Endothelial cell of umbilical vein (primary cell): ENCODE results near the gene ARHGAP15. TPM values are rescaled to one million over a fixed set of nuclear protein-coding genes. Genes with fewer than 3 reads are reported as not detected.

Source experiments
- BruUV-seq: library from RNA; stranded (reverse); fragments of 400-500 nt; replicated peaks from 2 replicates; lab custom pipeline; 2021; lab: Mats Ljungman, UMichigan
- CTCF ChIA-PET: fragments of 300-600, 350-600 bp; sonication (Branson Sonifier 250); formaldehyde crosslinking; loops from one replicate; lab custom pipeline; 2021; ENCODE audit warnings: antibody characterized with exemption, inconsistent platforms; lab: Charles Lee
- POLR2A ChIA-PET: fragments of 300-600, 350-600 bp; sonication (Branson Sonifier 250); formaldehyde crosslinking; loops from one replicate; lab custom pipeline; 2021; ENCODE audit warnings: antibody characterized with exemption, inconsistent platforms; lab: Charles Lee
- DNase-seq: peaks from one replicate; pipeline ENCODE4 v3.0.0-alpha.2; 2011; ENCODE audit warnings: low read depth, low spot score
- FAIRE-seq: peaks from 2 replicates; lab custom pipeline; 2011; peaks lifted over from hg19 to GRCh38; lab: Jason Lieb, UNC
- H2AFZ ChIP-seq: 2 replicates; pipeline ENCODE4 v1.6.0; 2012; ENCODE audit warnings: low read depth, low read length, control low read depth, inconsistent platforms
- H3K27ac ChIP-seq: 2 replicates; pipeline ENCODE4 v1.5.1; 2011; ENCODE audit warnings: low read depth, mild to moderate bottlenecking, control low read depth, low read length, moderate library complexity; ENCODE audit not compliant: insufficient read depth
- H3K27me3 ChIP-seq, 2 experiments: 2 replicates each; pipeline versions ENCODE4 v1.6.0 to v1.6.1; 2011; ENCODE audit warnings: low read length in 2 of 2, mixed read lengths in 1 of 2; ENCODE audit not compliant: control insufficient read depth in 2 of 2, insufficient read depth in 2 of 2
- H3K36me3 ChIP-seq, 2 experiments: 2 replicates in 1 of 2; 3 replicates in 1 of 2; pipeline ENCODE4 v1.5.1; 2011; ENCODE audit warnings: low read length in 2 of 2, mild to moderate bottlenecking in 1 of 2, moderate library complexity in 1 of 2; ENCODE audit not compliant: control insufficient read depth in 2 of 2, insufficient read depth in 2 of 2; ENCODE audit errors: extremely low read depth in 1 of 2
- H3K4me1 ChIP-seq: 3 replicates; pipeline ENCODE4 v1.5.1; 2011; ENCODE audit warnings: mild to moderate bottlenecking, low read length; ENCODE audit not compliant: control insufficient read depth, insufficient read depth; ENCODE audit errors: extremely low read depth
- H3K4me2 ChIP-seq: 2 replicates; pipeline ENCODE4 v1.6.1; 2011; ENCODE audit warnings: low read length, control low read depth, mixed read lengths; ENCODE audit not compliant: insufficient read depth
- H3K4me3 ChIP-seq, 3 experiments: fragments of 200-600 bp in 1 of 3; sonication (generic), shearing (Covaris generic) in 1 of 3; replicated peaks in 1 of 3; 2 replicates each; pipeline ENCODE4 v1.5.1; 2011 to 2016; ENCODE audit warnings: control low read depth in 3 of 3, low read length in 3 of 3, mild to moderate bottlenecking in 2 of 3, inconsistent platforms in 1 of 3, low read depth in 1 of 3, moderate library complexity in 1 of 3; ENCODE audit not compliant: insufficient read depth in 1 of 3
- H3K79me2 ChIP-seq: 2 replicates; pipeline ENCODE4 v1.6.0; 2012; ENCODE audit warnings: low read length, inconsistent platforms; ENCODE audit not compliant: control insufficient read depth, insufficient read depth
- H3K9ac ChIP-seq: replicated peaks from 2 replicates; pipeline ENCODE3; 2011; ENCODE audit warnings: low read length, control low read depth; ENCODE audit not compliant: insufficient read depth; ENCODE audit errors: extremely low read depth
- H3K9me1 ChIP-seq: replicated peaks from 3 replicates; pipeline ENCODE4 v1.6.0; 2011; ENCODE audit warnings: mild to moderate bottlenecking, low read length; ENCODE audit not compliant: control insufficient read depth, insufficient read depth; ENCODE audit errors: extremely low read depth
- H3K9me3 ChIP-seq: replicated peaks from 2 replicates; pipeline ENCODE4 v1.5.1; 2012; ENCODE audit warnings: low read length, inconsistent platforms; ENCODE audit not compliant: control insufficient read depth, insufficient read depth
- H4K20me1 ChIP-seq: replicated peaks from 2 replicates; pipeline ENCODE3; 2011; ENCODE audit warnings: mild to moderate bottlenecking, low read length; ENCODE audit not compliant: control insufficient read depth, insufficient read depth; ENCODE audit errors: extremely low read depth
- EZH2 ChIP-seq: IDR thresholded peaks from 2 replicates; pipeline ENCODE4 v1.6.1; 2012; ENCODE audit warnings: borderline replicate concordance, low read depth, mild to moderate bottlenecking, moderate library complexity, low read length, inconsistent platforms; ENCODE audit not compliant: severe bottlenecking
- FOS ChIP-seq: IDR thresholded peaks from 2 replicates; pipeline ENCODE4 v1.6.1; 2011; ENCODE audit warnings: mild to moderate bottlenecking, low read length, moderate library complexity, borderline replicate concordance; ENCODE audit not compliant: insufficient read depth
- GATA2 ChIP-seq: IDR thresholded peaks from 2 replicates; pipeline ENCODE4 v1.7.0; 2011; ENCODE audit warnings: low read depth, mild to moderate bottlenecking, moderate library complexity, mixed read lengths, low read length; ENCODE audit not compliant: insufficient read length, insufficient read depth
- JUN ChIP-seq: IDR thresholded peaks from 2 replicates; pipeline ENCODE4 v1.6.1; 2011; ENCODE audit warnings: borderline replicate concordance, low read depth; ENCODE audit not compliant: insufficient read length, insufficient read depth
- MYC ChIP-seq: IDR thresholded peaks from one replicate; pipeline ENCODE4 v1.6.1; 2011; ENCODE audit warnings: mild to moderate bottlenecking, low read depth, low read length
- POLR2A ChIP-seq: IDR thresholded peaks from 2 replicates; pipeline ENCODE4 v1.6.1; 2012; ENCODE audit warnings: low read depth, mild to moderate bottlenecking, control low read depth, low read length
- POLR2AphosphoS5 ChIP-seq: IDR thresholded peaks from 2 replicates; pipeline ENCODE4 v1.6.1; 2012; ENCODE audit warnings: low read depth, mild to moderate bottlenecking, control low read depth, low read length, moderate library complexity; ENCODE audit not compliant: insufficient read depth
- dilution Hi-C: fragments of 300-500 bp; cut with MboI; formaldehyde crosslinking; loops from one replicate; pipeline ENCODE4 v1.15.0; 2019; ENCODE audit warnings: low sequenced_read_pairs; ENCODE audit not compliant: extremely low pct_ligation_motif_present
- intact Hi-C: fragments of 100-400 bp; cut with micrococcal nuclease; formaldehyde crosslinking; loops from one replicate; pipeline ENCODE4 v1.10.0; 2022
- polyA plus RNA-seq, 4 experiments: library from polyadenylated mRNA; depleted of rRNA in 3 of 4; stranded (reverse) in 3 of 4; unstranded in 1 of 4; fragments of >200 nt; gene quantifications; 2 replicates each; pipeline versions ENCODE4 v1.2.1 to v1.2.3, GENCODE V29; 2011 to 2012; ENCODE audit warnings: missing spikeins in 1 of 4
- total RNA-seq: library from RNA; stranded (reverse); gene quantifications from 2 replicates; pipeline ENCODE4 v1.2.3, GENCODE V29; 2021
- TF ChIP-seq, protein P1 (sequence below): IDR thresholded peaks from 2 replicates; pipeline ENCODE4 v1.6.1; 2011; ENCODE audit not compliant: insufficient read depth, insufficient read length
- TF ChIP-seq, protein P2 (sequence below), 2 donors: IDR thresholded peaks; 1 replicate in 1 of 2; 2 replicates in 1 of 2; pipeline ENCODE4 v1.5.1; 2011; ENCODE audit warnings: low read length in 2 of 2, mild to moderate bottlenecking in 2 of 2, moderate library complexity in 2 of 2, control low read depth in 1 of 2, inconsistent platforms in 1 of 2, low read depth in 1 of 2; ENCODE audit not compliant: insufficient read depth in 1 of 2; ENCODE audit errors: extremely low read depth in 1 of 2

Gene ARHGAP15
- total and polyA plus RNA-seq, 2 donors (not counting 3 experiments of a cell fraction or from before 2014, with no cell fraction given): not detected

DNA sequence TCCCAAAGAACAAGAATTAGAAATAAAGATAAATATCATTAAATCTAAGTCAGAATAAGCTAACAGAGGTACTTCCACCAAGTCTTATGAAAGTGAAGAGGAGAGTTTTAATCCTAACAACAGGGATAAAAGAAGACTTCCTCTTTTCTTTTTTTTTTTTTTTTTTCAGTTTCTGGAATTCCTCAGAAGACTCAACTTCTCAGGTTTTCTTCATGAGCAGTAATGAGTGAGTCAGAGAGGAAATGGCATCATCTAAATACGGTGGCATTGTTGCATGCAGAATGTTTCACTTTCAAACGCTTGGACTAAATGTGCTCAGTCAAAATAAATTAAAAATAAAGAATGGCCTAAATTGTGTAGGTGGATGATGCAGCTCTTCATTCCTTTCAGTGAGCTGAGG lies 45.6 kb upstream of the ARHGAP15 start:
- no peaks in the 10 kb centered on the region for H3K9me3 ChIP-seq
- H3K9ac ChIP-seq: peak overlapping the region; percentile 51
- dilution Hi-C loops (no loop called here), intact Hi-C loops (loop anchor here (2.0 kb wide), 2 partner anchors 27 to 49 kb away; no protein-coding TSS in a partner anchor)
- FAIRE-seq (peak; percentile 76), DNase-seq (peak; percentile 75)
- H3K4me3 ChIP-seq: peak overlapping the region in 1 of 3 experiments; percentile 28
- POLR2A ChIA-PET: interaction anchor here (0.7 kb wide), 1 partner anchor 24 kb away, joined by 3 read pairs; no protein-coding TSS in a partner anchor
- peak overlapping the region; percentile 83 for H2AFZ ChIP-seq
- peak overlapping the region; percentile 77 for H3K27ac ChIP-seq
- CTCF ChIA-PET: interaction anchor here (0.8 to 2.1 kb wide), 3 partner anchors 11 to 176 kb away, joined by 3 to 7 read pairs (median 5); no protein-coding TSS in a partner anchor
- no peaks in the 10 kb centered on the region for H3K9me1 ChIP-seq
- H3K4me1 ChIP-seq: peaks cover 9% of the 10 kb centered on the region
- H3K36me3 ChIP-seq: no peaks in the 10 kb centered on the region
- H3K4me2 ChIP-seq: peak overlapping the region; percentile 96
- peak; percentile 81 for TF ChIP-seq FOS
- peak; percentile 85 for TF ChIP-seq JUN
- no peak for TF ChIP-seq EZH2
- TF ChIP-seq, protein P1, sequence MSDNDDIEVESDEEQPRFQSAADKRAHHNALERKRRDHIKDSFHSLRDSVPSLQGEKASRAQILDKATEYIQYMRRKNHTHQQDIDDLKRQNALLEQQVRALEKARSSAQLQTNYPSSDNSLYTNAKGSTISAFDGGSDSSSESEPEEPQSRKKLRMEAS: no peak
- no peaks in the 10 kb centered on the region for H4K20me1 ChIP-seq
- no TSS peak for BruUV-seq
- peaks cover 0 to 2% of the 10 kb centered on the region in 2 experiments for H3K27me3 ChIP-seq
- no peaks in the 10 kb centered on the region for H3K79me2 ChIP-seq

DNA sequence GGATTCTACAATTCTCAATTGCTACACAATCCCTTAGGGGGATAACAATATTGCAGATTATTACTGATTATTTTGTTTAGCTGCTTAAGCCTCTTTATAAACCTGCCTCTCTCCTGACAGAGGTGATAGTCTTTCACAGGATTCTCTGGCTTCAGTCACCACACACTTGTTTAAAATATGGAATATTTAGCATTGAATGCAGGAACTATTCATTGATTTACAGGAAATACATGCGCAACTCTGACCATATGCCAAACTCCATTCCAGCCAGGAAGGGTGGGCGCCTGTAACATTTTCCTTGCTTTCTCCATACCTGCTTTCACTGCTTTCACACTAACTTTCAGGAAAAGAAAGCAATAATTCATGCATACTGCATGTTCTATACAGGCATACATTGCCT lies 44.8 kb upstream of the ARHGAP15 start:
- H3K27me3 ChIP-seq: peaks cover 0 to 2% of the 10 kb centered on the region in 2 experiments
- intact Hi-C loops: no loop called here
- no TSS peak for BruUV-seq
- H2AFZ ChIP-seq: peak overlapping the region; percentile 83
- no peaks in the 10 kb centered on the region for H3K36me3 ChIP-seq
- H3K27ac ChIP-seq: peak overlapping the region; percentile 77
- POLR2A ChIA-PET: no interaction called here
- CTCF ChIA-PET: interaction anchor here (0.8 to 2.1 kb wide), 2 partner anchors 11 to 50 kb away, joined by 3 to 7 read pairs; no protein-coding TSS in a partner anchor
- dilution Hi-C loops: no loop called here
- no peaks in the 10 kb centered on the region for H3K9me3 ChIP-seq
- TF ChIP-seq MYC (no peak), JUN (no peak), EZH2 (no peak), GATA2 (no peak), FOS (no peak), POLR2AphosphoS5 (no peak), POLR2A (no peak)
- TF ChIP-seq, protein P2, sequence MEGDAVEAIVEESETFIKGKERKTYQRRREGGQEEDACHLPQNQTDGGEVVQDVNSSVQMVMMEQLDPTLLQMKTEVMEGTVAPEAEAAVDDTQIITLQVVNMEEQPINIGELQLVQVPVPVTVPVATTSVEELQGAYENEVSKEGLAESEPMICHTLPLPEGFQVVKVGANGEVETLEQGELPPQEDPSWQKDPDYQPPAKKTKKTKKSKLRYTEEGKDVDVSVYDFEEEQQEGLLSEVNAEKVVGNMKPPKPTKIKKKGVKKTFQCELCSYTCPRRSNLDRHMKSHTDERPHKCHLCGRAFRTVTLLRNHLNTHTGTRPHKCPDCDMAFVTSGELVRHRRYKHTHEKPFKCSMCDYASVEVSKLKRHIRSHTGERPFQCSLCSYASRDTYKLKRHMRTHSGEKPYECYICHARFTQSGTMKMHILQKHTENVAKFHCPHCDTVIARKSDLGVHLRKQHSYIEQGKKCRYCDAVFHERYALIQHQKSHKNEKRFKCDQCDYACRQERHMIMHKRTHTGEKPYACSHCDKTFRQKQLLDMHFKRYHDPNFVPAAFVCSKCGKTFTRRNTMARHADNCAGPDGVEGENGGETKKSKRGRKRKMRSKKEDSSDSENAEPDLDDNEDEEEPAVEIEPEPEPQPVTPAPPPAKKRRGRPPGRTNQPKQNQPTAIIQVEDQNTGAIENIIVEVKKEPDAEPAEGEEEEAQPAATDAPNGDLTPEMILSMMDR (IDR thresholded peaks at IDR 0.05; ENCODE audit: extremely low read depth in 1 of 2, insufficient read depth in 1 of 2, low read depth in 1 of 2, low read length in 2 of 2): no peak
- TF ChIP-seq, protein P1: no peak
- no peaks in the 10 kb centered on the region for H3K79me2 ChIP-seq
- H3K4me1 ChIP-seq: peaks cover 9% of the 10 kb centered on the region
- H3K9ac ChIP-seq: no peak overlapping the region
- no peak overlapping the region for H3K4me3 ChIP-seq
- no peaks in the 10 kb centered on the region for H3K9me1 ChIP-seq
- no peak overlapping the region for H3K4me2 ChIP-seq
- H4K20me1 ChIP-seq: no peaks in the 10 kb centered on the region
- FAIRE-seq: no peak
- peak; percentile 6 for DNase-seq
